ELF-1 (cell line): ENCODE data around the gene ZFR2.
A peak's percentile ranks its signal among the peaks of the same experiment; 100 is the strongest.
"Not testable (repeated sequence)": the region's sequence is repeated elsewhere in the genome, so short reads cannot be mapped to it uniquely, and the experiment has no call there.

Experiments
- DNase-seq: peaks from one replicate; pipeline ENCODE4 v3.0.0-alpha.2; 2016; ENCODE audit warnings: low read depth, low spot score

The ZFR2 gene

GRCh38 chr19:3868770-3869456 is at the start of gene ZFR2:
Gene ZFR2 (minus strand): TSS chr19:3869038. CDS start chr19:3869017, 21 bp downstream.
- DNase-seq, result peak; percentile 80

DNA sequence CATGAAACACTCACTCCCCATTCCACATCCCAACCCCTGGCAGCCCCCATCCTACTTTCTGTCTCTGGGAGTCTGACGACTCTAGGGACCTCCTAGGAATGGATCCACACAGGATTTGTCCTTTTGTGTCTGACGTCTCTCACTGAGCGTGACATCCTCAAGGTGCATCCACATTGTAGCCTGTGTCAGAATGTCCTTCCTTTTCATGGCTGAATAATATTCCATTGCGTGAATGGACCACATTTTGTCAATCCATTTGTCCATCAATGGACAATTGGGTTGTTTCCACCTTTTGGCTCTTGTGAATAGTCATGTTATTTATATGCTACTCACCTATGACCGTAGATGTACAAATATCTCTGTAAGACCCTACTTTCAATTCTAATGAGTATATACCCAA is 47.2 kb upstream of the ZFR2 start:
- DNase-seq, result no peak

DNA sequence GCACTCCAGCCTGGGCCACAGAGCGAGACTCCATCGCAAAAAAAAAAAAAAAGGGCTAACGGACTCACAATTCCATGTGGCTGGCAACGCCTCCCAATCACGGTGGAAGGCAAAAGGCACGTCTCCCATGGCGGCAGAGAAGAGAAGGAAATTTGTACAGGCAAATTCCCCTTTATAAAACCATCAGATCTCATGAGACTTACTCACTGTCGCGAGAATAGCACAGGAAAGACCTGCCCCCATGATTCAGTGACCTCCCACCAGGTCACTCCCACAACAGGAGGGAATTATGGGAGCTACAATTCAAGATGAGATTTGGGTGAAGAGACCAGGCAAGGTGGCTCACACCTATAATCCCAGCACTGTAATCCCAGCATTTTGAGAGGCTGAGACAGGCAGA is 45.4 kb upstream of the ZFR2 start:
- DNase-seq, result no peak

- DNase-seq, result no peak
Observed at GRCh38 chr19:3910105-3910504, 41.3 kb upstream of the ZFR2 start.

GRCh38 chr19:3908266-3909054 is 39.6 kb upstream of the ZFR2 start:
- no peak for DNase-seq

DNA sequence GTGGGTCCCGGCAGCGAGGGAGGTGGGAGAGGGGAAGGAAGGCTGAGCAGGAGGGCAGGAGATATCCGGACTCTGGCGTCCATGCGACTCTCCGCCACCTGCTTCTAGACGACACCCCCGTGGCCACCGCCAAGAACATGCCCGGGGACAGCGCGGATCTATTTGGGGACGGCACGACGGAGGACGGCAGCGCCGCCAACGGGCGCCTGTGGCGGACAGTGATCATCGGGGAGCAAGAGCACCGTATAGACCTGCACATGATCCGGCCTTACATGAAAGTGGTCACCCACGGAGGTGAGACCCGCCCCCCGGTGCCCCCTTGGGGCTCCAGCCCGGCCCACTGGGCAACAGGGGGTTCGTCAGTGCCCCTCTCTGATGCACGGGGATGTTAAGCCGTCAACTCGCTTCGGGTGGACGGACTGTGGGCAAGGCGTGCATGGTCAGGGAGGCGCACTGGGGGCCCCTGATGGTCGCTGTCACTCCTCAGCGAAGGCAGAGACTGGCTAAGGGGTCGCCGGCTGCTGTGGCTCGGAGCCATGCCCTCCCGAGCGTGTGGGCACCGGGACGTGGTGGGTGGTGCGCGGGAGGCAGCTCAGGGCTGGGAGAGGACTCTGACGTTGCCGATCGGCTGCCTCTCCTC is 38.9 kb upstream of the ZFR2 start:
- no peak for DNase-seq

GRCh38 chr19:3904233-3904632 is 35.4 kb upstream of the ZFR2 start:
- no peak for DNase-seq

DNA sequence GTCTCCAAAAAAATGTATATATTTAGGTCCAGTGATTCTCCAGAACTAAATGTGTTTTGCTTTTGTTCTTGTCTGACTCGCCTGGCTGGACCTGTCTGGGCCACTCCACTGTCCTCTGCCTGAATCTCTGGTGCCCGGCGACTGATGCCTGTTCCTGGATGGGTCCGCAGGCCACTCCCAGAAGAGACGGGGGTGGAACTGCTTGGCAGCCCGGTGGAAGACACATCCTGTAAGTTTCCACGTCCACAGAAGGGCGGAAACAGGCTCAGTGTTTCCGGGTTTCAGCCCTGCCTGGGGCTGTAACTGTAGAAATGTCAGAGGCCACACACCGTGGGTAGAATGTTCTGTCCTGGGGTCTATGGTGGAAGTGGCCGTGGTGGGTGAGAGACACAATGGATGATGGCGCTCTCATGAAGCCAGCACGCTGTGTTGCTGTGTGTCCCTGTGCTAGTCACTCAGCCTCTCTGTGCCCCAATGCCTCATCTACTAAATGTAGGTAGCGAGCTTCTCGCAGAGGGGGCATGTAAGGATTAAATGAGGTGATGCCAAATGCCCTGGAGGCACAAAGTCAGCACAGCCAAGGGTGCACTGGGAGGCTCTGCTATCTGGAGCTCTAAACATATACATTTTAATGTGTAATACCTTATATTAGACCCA is 33.6 kb upstream of the ZFR2 start:
- no peak for DNase-seq

GRCh38 chr19:3899531-3900294 is 30.9 kb upstream of the ZFR2 start:
- DNase-seq, result peak; percentile 51

DNA sequence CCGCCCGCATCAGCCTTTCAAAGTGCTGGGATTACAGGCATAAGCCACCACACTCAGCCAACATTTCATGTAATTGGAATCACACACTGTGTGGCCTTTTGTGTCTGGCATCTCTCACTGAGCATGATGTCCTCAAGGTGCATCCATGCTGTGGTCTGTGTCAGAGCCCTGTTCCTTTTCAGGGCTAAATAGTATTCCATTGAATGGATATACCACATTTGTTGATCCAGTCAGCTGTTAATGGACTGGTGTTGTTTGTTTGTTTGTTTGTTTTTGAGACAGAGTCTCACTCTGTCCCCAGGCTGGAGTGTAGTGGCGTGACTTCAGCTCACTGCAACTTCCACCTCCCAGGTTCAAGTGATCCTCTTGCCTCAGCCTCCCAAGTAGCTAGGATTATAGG is 29.6 kb upstream of the ZFR2 start:
- DNase-seq, result no peak

DNA sequence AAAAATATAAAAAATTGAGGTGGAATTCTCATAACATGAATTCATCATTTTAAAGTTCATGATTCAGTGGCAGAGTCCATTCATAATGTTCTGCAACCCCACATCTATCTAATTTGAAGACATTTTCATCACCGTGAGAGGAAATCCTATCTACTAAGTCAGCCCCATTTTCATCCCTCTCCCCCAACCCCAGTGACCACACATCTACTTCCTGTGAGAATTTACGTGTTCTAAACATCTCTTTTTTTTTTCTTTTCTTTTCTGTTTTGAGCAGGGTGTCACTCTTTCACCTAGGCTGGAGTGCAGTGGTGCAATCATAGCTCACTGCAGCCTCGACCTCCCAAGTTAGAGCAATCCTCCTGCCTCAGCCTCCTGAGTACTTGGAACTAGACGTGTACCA is 29.1 kb upstream of the ZFR2 start:
- no peak for DNase-seq

- DNase-seq, result no peak
Observed at GRCh38 chr19:3895788-3896187, 26.9 kb upstream of the ZFR2 start.

DNA sequence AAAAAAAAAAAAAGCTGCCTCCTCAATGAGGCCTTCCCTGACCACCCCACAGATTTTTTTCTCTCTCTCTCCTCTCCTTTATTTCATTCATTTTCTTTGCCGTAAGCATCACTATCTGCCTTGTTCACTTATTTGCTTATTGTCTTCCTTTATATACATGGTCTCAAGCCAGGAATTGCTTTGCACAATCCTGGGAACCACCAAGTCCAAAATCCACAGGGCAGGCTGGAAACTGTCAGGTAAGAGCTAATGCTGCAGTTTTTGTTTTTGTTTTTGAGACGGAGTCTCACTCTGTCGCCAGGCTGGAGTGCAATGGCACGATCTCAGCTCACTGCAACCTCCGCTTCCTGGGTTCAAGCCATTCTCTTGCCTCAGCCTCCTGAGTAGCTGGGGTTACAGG is 26.1 kb upstream of the ZFR2 start:
- not testable (repeated sequence) for DNase-seq

- DNase-seq, result no peak
Observed at GRCh38 chr19:3893509-3894179, 24.8 kb upstream of the ZFR2 start.

- no peak for DNase-seq
Observed at GRCh38 chr19:3890591-3890990, 21.8 kb upstream of the ZFR2 start.

DNA sequence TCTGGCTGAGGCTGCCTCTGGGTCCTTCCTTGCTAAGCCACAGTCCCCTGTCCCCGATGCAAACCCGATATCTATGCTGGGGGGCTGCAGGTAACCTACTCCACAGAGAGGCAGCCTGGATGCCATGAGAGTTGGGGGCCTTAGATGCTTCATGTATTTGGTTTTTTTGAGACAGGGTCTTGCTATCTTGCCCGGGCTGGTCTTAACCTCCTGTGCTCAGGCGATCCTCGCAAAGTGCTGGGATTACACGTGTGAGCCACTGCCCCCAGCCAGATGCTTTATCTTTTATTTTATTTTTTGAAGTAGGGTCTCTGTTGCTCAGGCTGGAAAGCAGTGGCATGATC is 13.2 kb upstream of the ZFR2 start:
- no peak for DNase-seq

GRCh38 chr19:3881272-3882040 is 12.6 kb upstream of the ZFR2 start:
- DNase-seq, result peak; percentile 56

DNA sequence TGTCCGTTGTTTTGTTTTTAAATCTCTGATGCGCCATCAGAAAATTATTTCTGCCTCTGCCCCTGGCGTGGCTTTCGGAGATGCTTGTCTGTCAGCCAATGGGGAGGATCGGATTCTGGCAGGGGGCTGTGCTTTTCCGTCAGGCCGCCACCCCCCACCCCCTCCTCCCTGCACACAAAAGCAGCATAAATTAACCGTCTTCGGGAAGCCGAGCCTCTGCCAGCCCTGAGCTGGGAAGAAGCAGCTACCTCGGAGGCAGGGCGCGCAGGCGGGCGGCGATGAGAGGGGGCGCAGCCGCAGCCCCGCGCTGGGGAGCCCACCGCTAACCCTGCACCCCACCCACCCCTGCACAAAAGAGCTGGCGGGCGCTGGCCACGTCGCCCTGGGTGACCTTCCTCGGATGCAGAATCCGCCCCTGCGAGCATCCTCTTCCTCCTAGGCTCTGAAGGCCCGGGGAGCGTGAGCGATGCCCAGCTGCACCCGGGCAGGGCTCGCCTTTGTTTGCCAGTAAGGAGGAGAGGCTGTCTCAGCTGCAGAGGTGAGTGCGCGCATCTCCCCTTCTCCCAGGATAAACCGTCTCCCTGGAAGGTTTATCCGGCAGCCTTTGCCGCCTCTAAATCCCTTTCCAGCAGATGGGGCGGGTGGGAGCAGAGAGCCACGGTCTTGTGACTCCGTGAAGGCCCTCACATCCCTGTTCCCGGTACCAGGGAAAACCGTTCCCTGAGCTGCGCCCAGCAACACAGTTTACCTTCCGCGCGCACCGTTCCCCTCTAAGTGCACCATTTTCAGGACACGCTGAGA is 11.8 kb upstream of the ZFR2 start, which contains the start of gene ATCAY:
TSS of gene ATCAY (plus strand) at position 215 of the 801 bp plus-strand sequence. CDS start 5,083 bp downstream, outside the sequence.
- peak; percentile 65 for DNase-seq

GRCh38 chr19:3879656-3880055 is 10.8 kb upstream of the ZFR2 start:
- no peak for DNase-seq
